ENCODE measurements around the gene MARCHF4. TPM values are rescaled to one million over a fixed set of nuclear protein-coding genes. Genes with fewer than 3 reads are reported as not detected.

MARCHF4 gene
- total RNA-seq, 1 donor from 2014 or later, result 3.6 TPM

DNA sequence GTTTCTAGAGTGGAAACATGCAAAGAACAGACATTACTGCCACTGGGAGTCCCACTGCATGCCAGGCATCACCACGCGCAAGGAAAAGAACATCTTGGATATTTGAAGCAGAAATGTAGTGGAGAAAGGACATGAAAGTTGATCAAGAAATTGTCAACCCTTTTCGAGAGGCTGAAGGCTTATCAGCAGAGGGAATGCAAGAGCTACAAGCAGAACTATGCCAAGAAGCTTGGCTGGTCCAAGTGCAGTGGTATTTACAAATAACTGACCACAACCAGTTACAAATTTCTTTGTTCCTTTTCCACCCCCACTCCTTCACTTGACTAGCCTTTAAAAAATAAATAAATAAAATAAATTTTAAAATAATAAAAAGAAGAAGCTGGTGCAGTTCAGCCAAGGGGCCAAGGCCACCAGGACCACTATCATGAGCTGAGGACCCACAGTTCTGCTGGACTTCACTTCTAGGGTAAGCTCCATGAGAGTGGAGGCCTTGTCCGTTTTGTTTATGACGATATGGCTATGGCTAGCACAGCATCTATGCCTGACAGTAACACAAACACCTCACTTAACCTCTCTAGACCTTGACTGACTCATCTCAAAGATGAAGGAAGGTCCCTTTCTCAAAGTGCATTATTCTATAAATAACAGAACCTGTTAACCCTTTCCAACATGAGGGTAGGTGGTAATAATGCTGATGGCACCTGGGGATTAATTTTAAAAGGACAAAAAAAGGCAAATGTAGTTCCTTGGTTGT, 20.9 kb downstream of the MARCHF4 start:
- DNase-seq (ENCODE audit: low read depth, low spot score), result no peak

DNA sequence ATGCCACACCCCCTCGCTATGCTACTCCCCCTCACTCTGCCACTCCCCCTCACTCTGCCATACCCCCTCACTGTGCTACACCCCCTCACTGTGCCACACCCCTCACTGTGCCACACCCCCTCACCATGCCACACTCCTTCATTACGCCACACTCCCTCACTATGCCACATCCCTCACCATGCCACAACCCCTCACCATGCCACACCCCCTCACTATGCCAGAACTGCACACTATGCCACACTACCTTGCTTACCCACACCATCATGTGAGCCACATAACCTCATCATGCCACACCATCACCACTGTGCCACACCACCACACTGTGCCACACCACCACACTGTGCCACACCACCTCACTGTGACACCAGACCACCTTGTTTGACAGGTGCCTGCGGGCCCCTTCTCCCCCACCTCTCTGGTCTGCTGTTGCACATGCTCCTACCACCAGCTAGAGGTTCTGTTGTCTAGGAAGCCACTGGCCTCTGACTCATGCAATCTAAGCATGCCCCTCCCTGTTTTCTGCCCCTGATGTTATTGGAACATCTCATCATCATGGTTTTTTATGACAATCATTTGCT, 22.0 kb downstream of the MARCHF4 start:
- DNase-seq (ENCODE audit: low read depth, low spot score), result no peak

GRCh38 chr2:216349366-216349765, 22.9 kb downstream of the MARCHF4 start:
- DNase-seq (ENCODE audit: low read depth, low spot score), result no peak

DNA sequence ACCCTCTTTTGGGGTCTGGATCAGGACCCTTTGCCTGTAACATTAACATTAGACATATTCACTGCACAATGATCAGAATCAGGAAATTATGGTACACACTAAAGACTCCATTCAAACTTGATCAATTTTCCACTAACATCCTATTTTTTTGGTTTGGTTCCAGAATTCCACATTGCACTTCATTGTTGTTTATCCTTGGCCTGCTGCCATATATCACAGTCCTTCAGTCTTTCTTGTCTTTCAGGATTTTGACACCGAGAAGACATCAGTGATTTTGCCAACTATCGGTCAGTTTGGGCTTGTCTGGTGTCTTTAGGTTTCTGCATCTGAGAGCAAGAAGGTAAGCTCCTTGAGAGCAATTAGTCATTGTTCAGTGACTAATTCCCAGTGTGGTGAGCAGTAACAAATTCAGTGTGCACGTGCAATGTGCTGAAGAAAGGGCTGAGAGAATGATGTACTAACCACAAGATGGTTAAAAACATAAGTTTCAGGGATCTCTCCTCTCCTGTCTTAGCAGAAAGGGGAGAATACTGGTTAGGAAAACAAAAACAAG, 23.5 kb downstream of the MARCHF4 start:
- DNase-seq (ENCODE audit: low read depth, low spot score), result no peak

- DNase-seq (ENCODE audit: low read depth, low spot score), result no peak
Observed at GRCh38 chr2:216346781-216347180, 25.5 kb downstream of the MARCHF4 start.

- no peak for DNase-seq (ENCODE audit: low read depth, low spot score)
Observed at GRCh38 chr2:216345846-216346245, 26.4 kb downstream of the MARCHF4 start.

GRCh38 chr2:216344950-216345300, 27.4 kb downstream of the MARCHF4 start:
- no peak for DNase-seq (ENCODE audit: low read depth, low spot score)

- no peak for DNase-seq (ENCODE audit: low read depth, low spot score)
Observed at GRCh38 chr2:216344206-216344949, 27.9 kb downstream of the MARCHF4 start.

DNA sequence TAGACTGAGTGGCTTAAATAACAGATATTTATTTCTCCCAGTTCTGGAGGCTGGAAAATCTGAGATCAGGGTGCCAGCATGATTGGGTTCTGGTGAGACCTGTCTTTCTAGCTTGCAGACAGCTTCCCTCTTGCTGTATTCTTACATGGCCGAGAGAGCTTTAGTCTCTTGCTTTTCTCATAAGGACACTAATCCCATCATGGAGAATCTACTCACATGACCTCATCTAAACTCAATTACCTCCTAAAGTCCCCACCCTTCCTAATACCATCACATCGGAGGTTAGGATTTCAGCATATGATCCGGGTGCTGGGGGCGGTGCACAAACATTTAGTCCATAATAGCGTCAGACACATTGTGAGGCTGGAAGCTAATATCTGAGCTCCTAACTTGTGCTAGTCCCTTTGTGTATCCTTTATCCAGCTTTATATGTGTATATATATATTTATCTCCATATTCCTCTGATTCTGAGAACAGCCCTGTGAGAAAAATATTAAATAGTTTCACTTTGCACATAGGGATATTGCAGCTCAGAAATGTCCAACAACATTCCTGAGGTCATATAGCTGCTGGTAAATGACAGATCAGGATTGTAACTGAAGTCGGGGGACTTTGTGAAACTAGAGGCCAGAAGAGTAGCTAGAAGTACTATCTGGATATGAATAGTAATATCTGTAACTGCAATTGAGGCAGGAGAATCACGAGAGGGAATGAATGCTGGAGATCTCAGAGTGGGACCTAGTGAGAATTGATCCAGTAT, 28.9 kb downstream of the MARCHF4 start:
- DNase-seq (ENCODE audit: low read depth, low spot score), result no peak

DNA sequence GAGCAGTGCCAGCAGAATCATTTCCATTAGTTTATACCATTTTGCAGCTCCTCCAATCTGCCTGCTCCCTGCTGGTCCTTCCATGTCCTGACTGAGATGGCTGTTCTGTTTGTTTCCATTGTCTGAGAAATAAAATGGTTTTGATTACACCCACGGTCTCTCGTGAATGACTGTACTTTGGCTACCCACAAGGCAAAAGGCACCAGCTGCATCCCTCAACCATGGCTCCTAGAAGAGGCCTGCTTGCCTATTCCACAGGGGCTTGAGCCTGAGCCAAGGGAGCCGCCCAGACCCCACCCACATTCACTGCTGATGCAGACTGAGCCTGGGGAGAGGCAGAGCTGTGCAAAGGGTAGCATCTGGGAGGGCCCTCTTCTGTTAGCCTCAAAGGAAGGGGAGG, 31.2 kb downstream of the MARCHF4 start:
- no peak for DNase-seq (ENCODE audit: low read depth, low spot score)

DNA sequence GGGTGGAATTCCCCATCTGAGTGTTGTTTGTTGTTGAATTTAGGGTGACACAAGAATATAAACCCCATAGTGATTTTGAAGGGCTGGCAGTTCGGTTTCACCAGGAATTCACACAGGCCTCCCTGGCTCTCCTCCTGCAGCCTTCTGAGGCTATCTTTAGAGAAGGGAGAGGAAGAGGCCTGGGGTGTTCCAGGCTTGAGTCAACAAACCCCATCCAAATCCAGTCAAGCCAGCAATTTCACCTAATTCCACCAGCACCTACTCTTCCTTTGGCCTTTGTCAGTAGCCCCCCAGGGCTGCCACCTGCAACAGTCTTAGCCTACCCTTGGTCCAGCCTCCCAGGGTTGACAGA, 32.0 kb downstream of the MARCHF4 start:
- no peak for DNase-seq (ENCODE audit: low read depth, low spot score)

DNA sequence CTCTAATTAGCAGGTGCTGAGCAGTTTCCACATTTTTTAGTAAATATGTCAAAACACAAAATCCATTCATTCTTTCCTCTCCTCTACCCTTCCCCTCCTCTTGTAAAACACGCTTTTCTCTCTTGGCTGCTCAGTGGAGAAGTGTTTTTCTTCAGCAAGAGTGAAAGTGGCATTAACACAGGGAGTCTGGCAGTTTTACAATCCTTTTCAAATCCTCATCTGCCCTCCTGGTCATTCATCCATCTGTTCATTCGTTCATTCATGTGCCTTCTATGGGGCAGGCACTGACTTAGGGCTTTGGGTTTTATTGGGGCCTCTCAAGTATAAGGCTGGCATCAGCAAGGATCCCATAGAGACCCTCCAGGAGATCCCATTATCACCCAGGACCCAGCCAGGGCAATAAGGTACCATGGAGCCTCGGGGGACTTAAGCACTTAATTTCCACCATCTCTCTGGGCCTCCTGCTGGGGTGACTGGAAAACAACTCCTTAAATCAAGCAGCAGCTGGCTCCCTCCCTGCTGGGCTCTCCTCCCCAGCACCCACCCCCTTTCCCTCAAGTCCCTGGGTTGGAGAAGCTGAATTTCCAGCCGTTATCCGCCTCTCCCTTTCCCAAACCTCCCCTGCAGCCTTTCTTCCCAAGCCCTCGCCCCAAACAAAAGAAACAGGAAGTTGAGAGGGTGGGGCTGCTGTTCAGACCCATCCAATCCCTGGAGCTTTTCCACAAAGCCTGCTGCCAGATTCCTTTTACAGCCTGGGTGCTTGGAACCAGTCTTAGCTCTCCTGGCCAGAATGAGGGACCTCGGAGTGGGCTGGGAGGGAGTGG, 32.6 kb downstream of the MARCHF4 start:
- DNase-seq (ENCODE audit: low read depth, low spot score), result no peak

- DNase-seq (ENCODE audit: low read depth, low spot score), result no peak
Observed at GRCh38 chr2:216335252-216335651, 37.0 kb downstream of the MARCHF4 start.

GRCh38 chr2:216328347-216328746, 43.9 kb downstream of the MARCHF4 start:
- no peak for DNase-seq (ENCODE audit: low read depth, low spot score)

GRCh38 chr2:216327447-216327935, 44.8 kb downstream of the MARCHF4 start:
- DNase-seq (ENCODE audit: low read depth, low spot score), result no peak

Other genes starting within 250 kb of the MARCHF4 start
- 11.0 and 13.2 TPM in 2 replicates for gene SMARCAL1, start 40.0 kb upstream of the MARCHF4 start, total RNA-seq
- gene RPL37A, start 126.4 kb upstream of the MARCHF4 start, total RNA-seq, result 1,393 and 2,557 TPM in 2 replicates

All from pulmonary artery endothelial cell (primary cell).